ENCODE data around the gene NOC3L.

The NOC3L gene

DNA sequence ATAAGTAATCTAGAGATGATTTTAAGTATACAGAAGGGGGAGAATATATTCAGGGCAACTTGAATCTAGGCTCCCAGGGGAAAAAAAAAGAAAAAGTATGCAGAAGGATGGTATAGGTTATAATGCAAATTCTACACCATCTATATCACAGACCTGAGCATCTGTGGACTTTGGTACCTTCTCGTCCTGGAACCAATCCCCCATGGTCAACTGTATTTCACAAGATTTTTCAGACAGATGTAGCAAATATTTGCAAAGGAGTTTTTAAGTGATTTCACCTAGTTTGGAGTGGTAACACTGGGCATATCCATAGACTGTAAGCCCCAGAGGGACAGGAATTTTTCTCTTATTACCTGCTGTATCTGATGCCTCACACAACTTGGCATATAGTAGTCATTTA is 58.8 kb downstream of the NOC3L start:
- no peak for DNase-seq (ENCODE audit: low spot score)

GRCh38 chr10:94300042-94300441 is 62.7 kb downstream of the NOC3L start:
- DNase-seq (ENCODE audit: low spot score) = no peak

DNA sequence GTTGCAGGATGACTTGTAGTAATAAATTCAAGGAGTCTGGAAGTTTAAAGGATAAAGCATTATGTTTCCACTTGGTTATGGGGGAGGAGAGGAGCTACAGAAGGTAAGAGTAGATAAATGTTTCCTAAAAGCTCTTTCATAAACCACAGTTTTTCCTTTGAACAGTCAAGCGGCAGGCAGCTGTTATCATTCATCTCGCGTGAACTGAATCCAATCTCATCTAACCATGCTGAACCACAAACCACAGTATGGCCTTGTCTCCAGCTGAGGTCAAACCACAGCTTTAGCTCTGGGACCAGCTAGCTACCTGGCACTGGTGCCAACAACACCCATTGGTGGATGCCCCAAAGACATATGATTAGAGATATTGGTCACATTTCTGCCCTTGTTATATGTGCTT is 63.3 kb downstream of the NOC3L start:
- DNase-seq (ENCODE audit: low spot score) = peak; percentile 28

DNA sequence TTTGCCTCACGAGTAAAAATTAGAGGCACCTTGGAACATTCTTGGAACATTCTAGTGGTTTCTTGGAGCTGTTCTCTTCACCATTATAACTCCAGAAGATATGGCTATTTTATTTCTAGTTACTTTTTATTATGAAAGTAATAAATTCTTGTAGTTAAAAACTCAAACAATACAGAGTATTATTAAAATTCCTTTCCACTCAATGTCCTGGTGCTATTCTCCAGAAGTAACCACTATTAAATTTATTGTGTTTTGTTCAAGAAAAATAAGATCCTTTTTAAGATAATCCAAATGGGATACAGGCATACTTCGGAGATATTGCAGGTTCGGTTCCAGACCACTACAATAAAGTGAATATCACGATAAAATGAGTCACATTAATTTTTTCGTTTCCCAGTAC is 68.6 kb downstream of the NOC3L start:
- DNase-seq (ENCODE audit: low spot score) = no peak

GRCh38 chr10:94293354-94293753 is 69.4 kb downstream of the NOC3L start:
- DNase-seq (ENCODE audit: low spot score) = peak; percentile 23

DNA sequence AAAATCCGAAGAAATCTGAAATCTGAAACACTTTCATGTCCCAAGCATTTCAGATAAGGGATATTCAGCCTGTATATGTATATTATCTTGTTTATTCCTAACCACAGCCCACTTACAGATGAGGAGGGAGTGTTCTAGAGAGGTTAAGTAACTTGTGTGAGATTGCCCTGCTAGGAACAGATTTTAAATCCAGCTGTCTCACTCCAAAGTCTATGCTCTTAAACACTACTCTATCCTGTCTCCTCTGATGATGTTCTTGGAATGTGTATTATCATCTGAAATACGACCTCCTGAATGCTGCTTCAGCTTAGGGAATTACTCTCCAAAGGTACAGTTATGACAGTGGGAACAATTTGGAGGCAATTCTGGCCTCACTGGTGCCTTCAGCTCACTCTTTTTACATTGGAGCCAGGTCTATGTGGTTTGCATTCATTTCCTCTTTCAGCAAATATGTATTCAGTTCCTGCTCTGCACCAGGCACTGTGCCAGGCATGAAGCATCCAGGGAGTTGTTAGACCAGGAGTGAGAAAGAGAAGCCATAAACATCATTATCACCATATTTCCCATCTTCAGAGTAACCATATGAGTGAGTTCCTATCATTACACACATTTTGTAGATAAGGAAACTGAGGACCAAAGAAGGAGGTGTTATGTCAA is 70.2 kb downstream of the NOC3L start:
- DNase-seq (ENCODE audit: low spot score) = peak; percentile 67

DNA sequence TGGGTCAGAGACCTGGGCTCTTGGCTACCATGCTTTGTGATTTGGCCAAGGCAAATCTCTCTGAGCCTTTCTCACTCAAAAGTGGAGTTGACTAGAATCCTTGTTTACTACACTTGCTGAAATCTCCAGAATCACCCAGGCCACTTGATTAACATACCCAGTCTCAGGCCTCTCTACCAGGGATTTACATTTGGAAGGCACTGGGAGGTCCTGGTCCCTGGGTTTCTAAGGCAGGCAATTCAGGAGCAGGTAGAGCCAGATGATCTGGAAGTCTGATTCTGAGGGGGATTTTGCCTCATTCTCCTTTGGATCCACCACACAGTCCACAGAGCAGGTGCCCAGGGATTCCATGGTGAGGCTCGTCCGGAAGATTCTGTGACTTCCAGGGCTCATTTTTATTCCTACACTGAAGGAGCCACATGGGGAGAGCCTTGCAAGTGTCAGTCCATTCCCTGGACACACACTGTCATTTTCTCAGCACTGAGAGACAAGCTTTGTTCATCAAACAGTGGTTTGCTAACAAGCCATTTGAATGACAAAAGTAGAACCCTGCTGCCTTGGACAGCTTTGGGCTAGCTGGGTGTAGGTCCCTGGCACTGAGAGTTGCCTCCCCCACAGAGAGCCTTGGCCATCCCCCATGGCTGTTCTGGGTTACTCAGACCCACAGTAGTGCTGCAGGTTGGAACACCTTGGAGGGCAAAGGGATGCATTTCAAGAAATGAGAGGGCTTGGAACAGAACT is 74.2 kb downstream of the NOC3L start:
- DNase-seq (ENCODE audit: low spot score) = no peak

DNA sequence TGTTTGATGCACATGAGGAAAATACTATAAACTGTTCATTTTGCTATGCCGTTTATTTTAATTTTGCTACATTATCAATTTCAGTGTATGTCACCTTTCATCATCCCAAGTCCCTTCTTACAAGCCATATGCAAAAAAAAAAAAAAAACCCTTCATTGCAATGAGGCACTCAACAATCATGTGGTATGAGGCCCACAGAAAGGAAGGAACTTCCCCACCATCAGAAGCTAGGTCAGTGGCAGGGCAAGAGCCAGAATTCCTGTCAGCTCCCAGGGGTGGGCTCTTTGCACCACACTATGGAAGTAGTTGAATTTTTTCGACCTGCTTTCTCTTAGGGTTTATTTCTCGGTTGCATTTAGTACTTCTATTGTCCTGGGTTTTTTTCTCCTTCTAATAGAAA is 75.4 kb downstream of the NOC3L start:
- DNase-seq (ENCODE audit: low spot score) = no peak

GRCh38 chr10:94286901-94287300 is 75.8 kb downstream of the NOC3L start:
- DNase-seq (ENCODE audit: low spot score) = no peak

DNA sequence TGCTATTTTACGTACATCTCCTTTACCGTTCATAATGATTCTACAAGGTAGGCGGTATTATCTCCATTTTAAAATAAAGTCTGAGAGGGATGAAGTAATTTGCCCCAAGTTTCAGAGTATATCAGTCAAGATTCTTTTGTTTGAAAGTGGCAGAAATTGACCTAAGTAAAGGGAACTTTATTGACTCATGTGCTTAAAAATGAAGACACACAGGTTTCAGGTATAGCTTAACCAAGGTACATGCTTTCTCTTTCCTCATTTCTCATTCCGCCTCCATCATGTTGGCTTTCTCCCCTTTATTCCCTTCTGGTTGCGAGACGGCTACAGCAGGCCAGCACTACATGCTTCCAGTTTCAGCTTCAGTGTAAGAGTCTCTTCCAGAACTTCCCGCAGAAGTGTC is 77.5 kb downstream of the NOC3L start:
- DNase-seq (ENCODE audit: low spot score) = no peak

Data from GM03348 (cell line).